KBM-7 (cell line): ENCODE results near the gene RAB15.

ENCODE experiments used
- DNase-seq: peaks from one replicate; pipeline ENCODE4 v3.0.0-alpha.2; 2015
- in situ Hi-C: fragments of 300-500 bp; cut with MboI; formaldehyde crosslinking; loops from 2 replicates; pipeline ENCODE4 v1.14.3; 2020; ENCODE audit warnings: low sequenced_read_pairs, low pct_unique_long_range_greater_than_20kb, mixed read lengths

RAB15 gene

DNA sequence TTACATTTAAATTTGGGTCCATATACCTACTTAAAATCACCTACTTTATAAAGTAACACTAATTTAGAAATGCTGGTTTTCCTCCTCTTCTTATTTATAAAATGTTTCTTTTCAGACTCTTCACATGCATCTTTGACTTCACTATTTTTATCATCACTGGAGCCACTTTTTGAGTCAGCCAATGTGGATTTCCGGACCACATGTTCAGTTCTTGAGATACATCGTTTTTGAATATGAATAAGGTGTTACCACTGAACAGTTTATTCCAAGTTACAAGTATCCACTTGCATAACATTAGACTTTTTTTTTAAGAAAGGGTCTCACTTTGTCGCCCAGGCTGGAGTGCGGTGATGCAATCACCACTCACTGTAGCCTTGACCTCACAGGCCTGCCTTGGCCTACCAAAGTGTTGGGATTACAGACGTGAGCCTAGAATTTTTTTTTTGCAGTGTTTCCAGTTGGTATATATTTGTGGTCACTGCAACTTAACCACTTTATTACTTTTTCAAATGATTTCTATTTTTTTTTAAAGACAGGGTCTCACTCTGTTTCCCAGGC is 20.3 kb upstream of the RAB15 start:
- in situ Hi-C loops: no loop called here
- DNase-seq: no peak

DNA sequence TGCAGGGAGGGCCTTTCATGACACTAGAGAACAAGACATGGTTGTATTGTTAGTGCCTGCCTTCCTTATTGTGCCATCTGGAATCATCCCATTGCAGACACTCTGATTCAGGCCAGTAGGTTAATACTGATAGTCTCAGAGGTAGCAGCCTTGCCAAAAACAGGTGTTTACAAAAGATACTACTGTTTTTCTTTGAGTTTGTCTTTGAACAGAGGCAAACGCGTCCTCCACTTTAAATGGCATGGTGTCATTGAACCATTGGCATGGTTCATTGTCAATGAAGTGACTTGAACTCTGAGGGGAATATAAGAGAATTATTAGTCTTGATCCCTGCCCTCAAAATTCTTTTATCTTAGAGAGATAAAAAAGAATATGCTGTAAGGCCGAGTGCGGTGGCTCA is 18.8 kb upstream of the RAB15 start:
- no peak for DNase-seq
- in situ Hi-C loops: no loop called here

DNA sequence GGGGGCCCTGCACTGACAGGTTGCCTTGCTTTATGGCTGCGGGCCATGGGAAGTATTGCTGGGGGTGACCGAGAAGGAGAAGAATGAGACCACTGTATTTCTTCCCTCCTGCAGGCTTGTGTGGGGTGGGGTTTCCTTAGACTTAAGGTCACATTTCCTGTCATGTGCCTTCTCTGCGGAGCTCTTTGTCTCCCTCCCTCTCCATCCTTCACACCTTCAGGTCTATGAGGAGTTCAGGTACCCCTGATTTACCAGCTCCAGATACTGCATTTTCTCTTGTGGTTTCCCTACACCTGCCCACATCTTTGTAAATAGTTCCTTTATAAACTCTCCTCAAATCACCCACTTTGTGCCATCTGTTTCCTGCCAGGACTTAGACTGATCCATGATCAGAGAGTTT is 18.2 kb upstream of the RAB15 start:
- in situ Hi-C loops: no loop called here
- peak; percentile 65 for DNase-seq

DNA sequence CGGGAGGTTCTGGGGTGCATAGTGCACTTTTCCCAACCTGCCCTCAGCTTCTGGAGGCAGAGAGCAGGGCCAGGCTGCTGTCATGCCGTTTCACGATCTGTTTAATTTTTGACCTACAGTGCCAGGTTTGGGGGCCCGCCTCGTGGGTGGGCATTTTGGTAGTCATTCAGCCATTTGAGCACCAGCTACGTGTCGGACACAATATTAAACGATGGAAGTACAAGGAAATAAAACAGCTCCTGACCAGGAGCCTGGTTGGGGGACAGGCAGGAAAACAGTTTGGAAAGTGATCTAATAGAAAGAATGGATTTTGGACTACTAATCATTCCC is 15.3 kb upstream of the RAB15 start:
- DNase-seq: no peak
- in situ Hi-C loops: no loop called here

DNA sequence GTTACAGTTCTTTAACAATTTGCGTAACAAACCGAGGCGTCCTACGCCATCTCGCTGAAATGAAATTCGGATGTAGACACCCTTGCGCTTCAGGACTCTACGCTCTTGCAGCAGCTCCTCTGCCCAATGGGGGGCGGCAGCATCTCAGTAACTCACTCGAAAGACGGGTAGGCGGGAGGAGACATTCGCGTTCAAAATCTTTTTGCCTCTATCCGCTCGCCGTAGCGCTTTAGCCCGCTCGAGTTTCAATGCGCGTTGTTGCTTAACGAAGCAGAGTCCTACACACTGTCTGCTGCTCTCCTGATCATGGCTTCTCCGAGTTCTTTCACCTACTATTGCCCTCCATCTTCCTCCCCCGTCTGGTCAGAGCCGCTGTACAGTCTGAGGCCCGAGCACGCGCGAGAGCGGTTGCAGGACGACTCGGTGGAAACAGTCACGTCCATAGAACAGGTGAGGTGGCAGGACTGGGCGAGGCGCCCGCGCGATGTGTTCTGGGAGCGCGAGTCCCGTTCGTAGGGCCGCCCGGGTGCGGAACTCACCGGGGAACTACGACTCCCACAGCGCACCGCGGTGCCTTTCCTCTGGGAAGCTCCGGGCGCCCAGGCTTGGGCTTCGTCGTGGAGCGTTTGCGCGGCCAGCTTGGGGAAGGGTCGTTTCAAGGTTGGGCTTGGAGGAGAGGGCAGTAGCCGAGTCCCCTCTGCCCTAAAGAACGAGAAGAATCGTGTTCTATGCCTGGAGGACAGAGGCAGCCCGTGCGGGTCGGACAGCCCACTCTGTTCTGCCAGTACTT is 14.7 kb upstream of the RAB15 start, which contains the start of gene FNTB:
Gene FNTB, plus strand, starts transcription at position 248 of the 790 bp plus-strand sequence. Its CDS starts 59 bp downstream, at position 307.
- in situ Hi-C loops: no loop called here
- DNase-seq: peak; percentile 97

DNA sequence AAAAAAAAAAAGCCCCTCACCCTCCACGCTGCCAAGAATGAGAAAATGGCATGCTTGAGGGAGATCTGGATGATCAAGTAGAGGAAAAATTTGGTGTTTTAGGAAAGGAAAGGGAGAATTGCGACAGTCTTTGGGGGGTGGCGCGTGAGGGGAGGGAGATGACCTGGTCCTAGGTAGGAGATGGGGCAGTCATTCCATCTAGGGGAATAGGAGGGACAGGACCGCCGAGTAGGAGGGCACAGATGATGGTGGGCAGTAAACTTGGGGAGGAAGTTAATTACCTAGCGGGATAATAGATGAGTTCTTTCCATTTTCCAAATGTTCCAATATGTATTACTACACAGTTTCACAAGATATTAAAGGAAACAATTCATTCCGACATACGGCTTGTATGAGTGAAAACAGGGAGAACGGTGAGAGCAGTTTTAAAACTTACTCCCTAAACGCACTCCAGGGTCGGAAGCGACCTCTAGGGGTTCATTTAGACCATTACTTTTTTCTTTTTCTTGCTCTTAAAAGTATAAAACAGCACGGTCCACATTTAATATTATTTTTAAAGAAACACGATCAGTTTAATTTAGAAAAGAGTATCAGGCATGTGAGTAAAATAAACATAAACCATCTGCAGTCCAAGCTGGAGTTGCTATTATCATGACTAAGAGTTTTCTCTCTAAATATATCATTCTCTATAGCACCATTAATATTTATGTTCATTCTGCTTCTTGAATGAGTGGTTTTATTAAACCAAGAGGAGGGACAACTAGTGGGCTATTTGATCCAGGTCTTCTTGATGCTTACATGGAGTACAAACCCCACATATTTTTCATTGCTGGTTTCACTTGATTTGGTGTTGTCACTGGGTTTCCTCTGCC is 11.5 kb upstream of the RAB15 start:
- in situ Hi-C loops: no loop called here
- DNase-seq: peak; percentile 59

DNA sequence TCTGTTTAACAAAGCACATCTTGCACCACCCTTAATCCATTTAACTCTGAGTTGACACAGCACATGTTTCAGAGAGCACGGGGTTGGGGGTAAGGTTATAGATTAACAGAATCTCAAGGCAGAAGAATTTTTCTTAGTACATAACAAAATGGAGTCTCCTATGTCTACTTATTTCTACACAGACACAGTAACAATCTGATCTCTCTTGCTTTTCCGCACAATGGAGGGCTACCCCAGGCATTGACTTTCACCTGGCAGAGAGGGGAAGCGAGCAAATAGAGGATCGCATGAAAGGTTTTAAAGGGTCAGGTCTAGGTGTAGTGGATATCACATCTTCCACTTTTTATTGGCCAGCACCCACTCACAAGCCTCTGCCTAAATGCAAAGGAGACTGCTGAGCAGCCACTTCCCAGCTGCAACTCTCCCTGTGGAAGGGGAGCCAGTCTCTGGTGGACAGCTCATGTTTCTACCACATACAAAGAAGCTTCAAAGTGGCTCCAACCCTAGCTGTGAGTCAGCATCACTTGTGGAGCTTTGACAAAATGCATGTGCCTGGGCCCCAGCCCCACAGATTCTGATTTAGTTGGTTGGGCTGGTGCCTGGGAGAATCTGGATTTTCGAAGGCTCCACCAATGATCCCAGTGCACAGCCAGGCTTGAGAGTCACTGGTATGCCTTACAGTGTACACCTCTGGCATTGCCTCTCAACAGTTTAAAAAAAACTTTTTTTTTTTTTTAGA is 7.4 kb upstream of the RAB15 start:
- in situ Hi-C loops: no loop called here
- DNase-seq: no peak

DNA sequence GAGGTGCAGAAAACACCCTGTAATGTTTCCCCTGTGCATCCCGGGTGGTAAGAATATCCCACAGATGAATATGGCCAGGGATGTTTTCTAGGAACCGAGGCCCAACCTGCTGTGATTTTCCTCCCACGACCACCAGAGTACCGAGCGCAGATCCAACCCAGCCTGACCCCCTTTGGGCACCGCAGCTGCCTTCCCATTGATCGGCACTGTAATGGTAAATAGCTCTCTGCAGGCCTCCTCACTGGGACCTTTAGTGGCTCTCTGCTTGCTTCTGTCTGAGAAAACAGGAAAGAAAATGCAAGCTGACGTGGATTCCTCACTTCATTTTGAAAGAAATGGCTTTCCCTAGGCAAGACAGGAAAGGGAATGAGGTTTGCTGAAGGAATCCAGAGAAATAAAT is 2.4 kb upstream of the RAB15 start:
- in situ Hi-C loops: no loop called here
- DNase-seq: no peak

DNA sequence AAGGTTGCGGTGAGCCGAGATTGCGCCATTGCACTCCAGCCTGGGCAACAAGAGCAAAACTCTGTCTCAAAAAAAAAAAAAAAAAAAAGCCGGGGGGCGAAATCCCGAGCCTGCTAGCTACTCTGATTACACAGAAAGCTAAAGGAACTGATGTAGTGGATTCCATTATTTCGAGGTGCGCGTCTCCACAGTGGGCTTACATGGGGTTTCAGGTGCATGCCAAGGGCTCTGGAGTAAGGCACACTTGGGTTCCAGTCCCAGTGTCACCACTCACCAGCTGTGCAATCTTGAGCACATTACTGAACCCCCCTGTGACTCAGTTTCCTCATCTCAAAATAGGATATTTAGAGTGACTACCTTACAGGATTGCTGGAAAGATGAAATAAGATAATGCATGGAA is 1.7 kb upstream of the RAB15 start:
- in situ Hi-C loops: no loop called here

DNA sequence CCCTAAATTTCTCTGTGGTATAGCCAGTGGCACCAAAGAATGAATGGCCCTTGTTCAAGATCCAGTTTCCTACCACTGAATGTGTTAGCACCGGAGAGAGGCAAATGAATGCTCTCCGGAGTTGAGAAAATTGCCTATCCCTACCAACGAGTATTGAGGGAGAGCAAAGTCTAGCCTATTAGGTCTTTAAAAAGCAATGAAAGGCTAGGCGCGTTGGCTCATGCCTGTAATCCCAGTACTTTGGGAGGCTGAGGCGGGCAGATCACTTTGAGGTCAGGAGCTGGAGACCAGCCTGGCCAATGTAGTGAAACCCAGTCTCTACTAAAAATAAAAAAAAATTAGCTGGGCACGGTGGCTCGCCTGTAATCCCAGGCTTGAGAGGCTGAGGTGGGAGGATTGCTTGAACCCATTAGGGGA is 898 bp upstream of the RAB15 start:
- DNase-seq: no peak
- in situ Hi-C loops: no loop called here

More for the DNA sequence above, 1.7 kb upstream of the RAB15 start:
- DNase-seq: no peak

DNA sequence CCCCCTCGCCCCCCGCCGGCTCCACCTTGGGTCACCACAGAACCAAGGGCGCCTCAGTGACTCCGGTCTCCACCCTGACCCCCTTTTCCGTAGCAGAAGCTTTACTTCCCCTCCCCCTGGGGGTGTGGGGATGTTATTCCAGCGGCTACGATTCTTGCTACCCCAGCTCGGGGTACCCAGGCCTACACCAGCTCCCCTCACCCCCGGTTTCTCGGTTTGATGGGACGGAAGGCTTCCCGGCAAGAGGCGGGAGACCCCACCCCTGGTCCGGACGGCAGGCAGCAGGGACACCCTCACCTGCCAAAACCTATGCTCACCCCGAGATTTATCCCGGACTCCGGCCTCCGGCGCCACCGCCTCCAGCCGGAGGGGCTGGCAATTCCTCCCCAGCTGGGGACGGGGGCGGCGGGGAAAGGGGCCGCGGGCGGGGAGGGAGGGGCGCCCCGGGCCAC is 619 bp downstream of the RAB15 start:
- in situ Hi-C loops: no loop called here
- no peak for DNase-seq

DNA sequence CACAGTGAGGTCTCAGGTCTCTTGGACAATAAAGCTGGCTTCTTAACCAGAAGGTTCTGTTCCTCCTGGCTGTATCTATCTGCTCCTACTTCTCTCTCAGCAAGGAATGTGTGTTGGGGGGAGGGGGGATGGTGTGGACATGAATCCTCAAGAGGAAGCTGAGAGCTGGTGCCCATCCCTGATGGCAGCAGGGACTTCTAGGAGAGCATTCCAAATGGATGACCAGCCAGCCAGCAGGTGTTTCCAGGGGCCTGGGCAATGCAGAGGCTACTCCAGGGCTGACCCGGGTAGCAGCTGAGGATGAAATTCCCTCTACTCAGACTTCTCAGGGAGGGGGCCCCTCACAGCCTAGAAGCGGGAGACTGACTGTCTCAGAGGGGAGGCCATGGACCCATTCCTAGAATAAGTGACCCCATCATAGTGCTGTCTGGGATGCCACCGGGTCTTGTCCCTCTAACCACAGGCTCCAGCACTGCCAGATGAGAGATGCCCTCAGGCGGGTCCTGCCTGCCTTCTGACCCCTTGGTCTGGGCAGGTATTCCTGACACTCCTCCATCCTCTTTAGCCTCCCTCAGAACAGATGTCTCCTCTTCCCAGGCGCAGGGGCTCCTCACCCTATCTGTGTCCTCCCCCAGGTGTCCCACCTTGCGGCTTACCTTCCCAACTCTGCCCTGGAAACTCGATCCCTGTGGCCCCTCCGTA is 1.2 kb downstream of the RAB15 start:
- in situ Hi-C loops: no loop called here
- no peak for DNase-seq

DNA sequence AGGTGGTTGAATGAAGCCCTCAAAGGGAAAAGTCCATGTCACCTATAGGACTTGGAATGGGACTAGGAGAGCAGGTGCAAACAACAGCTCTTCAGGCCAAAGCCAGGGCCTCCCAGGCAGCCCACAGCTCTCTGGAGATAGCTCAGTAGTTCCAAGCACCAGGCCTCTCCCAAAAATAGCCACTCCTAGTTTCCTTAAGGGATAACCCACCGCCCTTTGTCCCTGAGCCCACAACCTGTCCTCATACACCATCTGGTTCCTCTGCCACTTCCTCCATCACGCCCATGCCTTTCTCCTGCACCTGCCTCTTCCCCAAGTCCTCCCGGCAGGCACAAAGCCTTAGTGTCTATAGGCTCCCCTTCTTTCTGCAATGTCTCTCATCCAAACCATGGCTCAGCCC is 2.1 kb downstream of the RAB15 start:
- DNase-seq: peak; percentile 52
- in situ Hi-C loops: no loop called here

DNA sequence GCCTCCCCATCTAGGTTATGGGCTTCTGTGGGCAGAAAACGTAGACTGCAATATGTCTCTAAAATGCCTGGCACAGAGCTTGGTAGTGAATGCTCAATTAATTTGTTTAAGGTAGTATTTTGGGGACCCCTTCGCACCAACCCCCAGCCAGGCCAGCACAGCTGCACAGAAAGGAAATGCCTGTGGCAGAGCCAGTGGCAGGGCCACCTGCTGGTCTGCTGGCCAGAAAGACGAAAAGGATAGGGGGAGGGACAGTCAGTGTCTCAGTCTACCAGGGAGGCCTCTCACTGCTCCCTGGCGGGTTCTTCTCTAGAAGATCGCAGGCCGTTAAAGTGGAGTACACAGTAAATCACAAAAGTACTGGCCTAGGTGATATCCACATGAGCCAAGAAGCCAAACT is 3.5 kb downstream of the RAB15 start:
- no peak for DNase-seq
- in situ Hi-C loops: no loop called here

DNA sequence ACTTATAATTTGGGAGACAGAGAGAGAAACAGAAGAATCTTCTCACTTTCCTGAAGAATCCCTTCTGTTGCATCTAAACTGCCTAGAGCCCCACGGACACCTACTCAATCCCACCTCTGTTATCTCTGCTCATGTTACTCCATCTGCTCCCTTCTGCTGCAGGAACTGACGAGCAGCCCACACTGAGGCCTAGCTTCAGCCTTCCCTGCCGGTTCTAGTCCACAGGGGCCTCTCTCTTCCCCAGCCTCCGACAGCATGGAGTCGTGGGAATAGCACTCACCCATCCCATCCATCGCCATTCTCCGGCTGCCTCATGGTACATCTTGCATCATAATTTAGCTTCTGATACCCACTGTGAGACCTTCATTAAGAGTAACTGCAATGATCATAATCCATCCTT is 4.0 kb downstream of the RAB15 start:
- in situ Hi-C loops: no loop called here
- no peak for DNase-seq

DNA sequence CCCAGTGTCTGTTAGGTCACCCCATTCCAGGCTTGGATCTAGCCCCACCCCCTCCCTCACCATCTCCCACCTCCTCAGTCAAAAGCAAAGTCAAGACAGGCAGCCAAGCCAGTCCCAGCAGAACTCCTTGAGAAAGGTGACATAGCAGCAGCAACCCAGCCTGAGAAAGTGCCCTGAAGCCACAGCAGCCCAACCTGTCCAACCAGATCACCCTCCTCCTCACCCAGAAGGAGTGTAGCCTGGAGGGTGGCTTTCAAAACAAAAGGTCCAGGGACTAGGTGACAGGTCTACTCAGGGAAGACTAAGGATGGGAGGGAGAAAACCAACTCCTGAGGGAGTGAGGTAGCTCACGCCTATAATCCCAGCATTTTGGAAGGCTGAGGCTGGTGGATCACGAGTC is 5.2 kb downstream of the RAB15 start:
- DNase-seq: no peak
- in situ Hi-C loops: no loop called here

DNA sequence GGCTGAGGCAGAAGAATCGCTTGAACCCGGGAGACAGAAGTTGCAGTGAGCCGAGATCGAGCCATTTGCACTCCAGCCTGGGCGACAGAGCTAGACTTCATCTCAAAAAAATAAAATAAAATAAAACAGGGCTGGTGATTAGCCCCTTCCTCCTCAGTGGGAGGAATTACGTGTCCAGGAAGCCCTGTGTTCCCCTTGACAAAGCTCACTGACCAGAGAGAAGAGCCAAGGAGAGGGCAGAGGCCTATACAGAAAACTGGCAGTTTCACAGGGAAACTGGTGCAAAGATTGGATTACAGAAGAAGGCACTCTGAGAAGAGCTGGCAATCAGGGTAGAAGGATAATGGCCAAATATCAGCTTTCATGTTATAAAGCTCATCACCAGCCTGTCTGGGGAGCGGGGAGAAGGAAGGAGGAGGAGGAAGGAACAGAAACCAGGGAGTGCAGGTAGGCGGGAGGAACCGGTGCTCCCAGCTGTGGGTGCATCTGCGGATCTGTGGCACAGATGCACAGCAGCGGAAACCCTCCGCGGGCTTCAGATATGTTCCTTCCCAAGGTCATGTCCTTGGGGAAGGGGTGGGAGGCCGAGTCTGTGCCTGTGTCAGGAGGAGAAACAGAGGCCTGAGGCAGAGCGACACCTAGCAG is 6.7 kb downstream of the RAB15 start:
- no peak for DNase-seq
- in situ Hi-C loops: no loop called here

DNA sequence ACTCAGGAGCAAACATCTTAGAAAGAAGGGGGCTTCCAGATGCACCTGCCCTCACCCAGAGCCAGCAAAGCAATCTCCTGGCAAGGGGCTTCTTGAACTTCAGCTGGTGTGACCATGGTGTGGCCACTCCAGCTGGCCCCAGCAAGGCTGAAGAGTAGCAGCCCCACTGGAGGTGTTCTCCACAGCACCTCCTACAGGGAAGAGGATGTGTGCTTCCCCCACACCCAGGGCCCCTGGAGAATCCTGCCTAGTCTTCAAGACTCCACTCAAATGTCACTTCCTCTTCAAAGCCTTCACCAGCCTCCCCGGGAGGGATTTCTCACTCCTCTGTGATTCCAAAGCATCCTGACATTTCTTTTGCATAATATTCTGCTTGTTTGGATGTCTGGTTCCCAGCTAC is 8.5 kb downstream of the RAB15 start:
- in situ Hi-C loops: no loop called here
- DNase-seq: peak; percentile 40
